ENCODE measurements around the gene SMAD3.

SMAD3 gene

DNA sequence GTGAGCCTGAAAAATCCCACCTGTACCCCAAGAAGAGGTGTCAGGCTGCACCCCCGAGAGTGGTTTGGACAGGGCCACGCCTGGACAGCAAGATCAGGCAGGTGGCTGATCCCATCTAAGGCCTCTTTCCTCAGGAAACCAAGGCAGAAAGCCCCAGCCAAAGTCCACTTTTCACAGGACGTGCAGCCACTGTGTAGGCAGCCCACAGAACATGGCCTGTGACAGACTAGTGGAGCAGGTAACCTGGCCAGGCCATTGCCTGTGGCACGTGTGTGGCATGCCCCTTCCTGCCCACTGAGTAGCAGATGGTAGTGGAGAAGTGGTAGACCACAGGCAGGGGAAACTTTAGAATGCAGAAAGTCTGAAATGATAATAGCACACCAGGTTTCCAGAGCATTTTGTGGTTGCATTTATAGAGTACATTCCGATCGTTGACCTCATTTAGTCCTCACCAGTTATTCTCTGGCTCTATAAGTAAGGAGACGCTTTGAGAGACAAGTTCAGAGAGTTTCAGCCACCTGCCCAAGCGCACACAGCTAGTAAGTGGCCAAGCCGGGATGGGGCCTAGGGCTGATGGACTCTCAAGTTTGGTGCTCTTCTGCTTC is 120.3 kb downstream of the SMAD3 start:
- no peak for DNase-seq

DNA sequence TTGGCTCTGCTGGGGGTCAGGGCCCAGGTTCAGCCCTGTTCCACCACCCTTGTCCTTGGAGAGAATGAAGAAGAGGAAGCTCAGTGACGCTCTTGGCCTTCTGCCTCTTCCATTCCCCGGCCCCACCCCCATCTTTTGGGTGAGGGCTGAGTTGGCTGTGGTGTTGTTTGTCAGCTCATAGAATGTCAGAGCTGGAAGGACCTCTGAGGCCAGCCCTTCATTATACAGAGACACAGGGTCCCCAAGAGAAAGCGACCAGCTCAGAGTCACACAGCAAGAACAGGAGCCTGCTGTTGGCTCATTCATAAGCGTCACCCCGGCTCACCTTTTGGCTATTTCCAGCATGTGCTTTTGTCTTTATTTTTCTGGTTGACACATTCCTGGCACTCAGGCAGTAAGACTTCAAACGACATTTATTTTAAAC is 120.8 kb downstream of the SMAD3 start:
- DNase-seq = no peak

DNA sequence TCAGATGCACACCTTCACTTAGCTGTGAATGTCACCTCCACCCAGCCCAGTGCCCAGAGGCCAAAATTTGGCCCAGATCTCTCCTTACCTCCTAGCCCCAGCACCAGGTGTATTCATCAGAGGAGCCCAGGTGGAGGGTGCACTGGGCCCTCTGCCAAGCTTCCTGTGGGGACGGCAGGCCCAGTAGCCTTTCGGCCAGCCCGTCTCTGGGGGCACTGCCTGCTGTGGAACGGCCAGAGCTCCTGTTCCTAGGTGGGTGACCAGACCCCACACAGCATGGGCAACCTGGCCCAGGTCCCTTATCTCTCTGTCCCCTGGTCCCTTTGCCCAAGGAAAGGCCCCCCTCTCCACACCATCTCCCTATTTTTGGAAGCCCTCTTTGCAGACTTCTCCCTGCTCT is 121.3 kb downstream of the SMAD3 start:
- no peak for DNase-seq

DNA sequence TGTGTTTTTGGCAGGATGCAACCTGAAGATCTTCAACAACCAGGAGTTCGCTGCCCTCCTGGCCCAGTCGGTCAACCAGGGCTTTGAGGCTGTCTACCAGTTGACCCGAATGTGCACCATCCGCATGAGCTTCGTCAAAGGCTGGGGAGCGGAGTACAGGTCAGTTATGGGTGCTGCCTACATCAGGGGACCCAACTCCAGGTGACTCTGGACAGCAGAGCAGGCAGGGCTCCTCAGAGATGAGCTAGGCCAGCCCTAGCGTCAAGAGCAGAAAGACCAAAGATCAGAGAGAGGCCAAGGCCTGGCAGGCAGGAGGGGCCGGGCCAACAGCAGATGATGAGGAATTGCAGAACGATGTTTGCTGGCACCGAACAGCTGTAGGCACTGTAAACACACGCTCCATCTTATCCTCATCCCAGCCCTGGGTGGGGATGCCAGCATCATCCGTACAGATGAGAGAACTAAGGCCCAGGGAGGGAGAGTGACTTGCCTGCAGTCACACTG is 122.0 kb downstream of the SMAD3 start:
- no peak for DNase-seq

DNA sequence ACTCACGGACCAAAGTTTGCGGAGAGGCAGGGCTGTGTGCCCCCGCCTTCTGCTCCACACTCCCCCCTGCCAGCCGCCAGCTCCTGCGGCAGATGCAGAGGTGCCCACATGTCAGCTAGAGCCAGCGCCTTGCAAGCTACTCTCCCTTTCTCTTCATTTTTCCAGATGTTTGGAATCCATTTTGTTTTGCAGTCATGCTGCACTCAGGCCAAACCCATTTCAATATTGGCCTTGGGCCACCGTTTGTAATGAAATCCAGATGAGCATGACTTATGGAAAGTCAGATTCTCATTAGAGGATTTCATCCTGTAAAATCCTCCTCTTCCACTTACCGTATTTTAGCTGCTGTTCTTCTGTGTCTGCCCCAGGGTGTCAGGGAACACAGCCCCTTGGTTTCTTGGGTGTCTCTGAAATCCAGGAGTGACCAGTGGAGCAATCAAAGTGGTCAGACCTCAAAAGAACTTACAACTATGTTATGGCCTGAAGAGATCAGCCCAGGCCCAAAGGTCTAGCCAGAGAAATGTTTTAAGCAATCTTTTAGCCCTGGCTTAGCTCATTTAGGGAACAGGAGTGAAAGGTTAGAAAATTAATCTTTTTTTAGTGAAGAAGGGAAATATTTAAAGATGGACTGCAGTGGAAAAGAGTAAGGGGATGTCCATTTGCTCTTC is 123.3 kb downstream of the SMAD3 start:
- DNase-seq = no peak

DNA sequence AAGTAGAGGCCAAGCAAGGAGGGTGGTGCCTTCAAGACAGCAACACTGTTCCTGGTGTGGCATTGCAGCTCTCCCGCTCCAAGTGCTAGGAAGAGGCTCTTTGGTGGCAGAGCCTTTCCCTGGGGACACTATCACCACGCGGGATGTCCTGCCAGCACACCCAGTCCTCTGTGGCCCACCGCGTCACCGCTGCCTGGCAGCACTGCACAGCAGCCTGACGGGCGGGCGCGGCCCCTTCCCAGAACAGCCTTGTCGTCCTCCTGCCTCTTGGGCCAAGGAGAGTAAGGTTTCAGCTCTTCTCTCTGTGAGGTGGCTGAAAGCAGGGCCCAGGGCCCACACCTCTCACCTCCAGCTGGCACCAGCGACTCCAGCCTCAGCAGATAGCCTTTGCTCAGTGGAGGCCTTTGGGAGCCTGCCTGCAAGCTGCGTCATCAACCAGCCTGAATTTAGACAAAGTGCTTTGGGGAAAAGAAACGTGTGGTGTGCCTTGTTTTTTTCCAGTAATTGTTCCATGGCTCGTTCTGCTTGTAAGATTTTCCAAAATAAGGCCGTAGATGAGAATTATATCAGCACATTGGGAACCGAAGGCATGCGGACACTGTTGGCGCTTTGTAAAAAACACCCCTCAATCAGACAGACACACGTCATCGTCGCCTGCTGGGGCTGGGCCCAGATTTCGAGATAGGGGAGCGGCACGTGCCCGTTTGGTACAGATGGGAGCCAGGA is 124.1 kb downstream of the SMAD3 start:
- DNase-seq = no peak

DNA sequence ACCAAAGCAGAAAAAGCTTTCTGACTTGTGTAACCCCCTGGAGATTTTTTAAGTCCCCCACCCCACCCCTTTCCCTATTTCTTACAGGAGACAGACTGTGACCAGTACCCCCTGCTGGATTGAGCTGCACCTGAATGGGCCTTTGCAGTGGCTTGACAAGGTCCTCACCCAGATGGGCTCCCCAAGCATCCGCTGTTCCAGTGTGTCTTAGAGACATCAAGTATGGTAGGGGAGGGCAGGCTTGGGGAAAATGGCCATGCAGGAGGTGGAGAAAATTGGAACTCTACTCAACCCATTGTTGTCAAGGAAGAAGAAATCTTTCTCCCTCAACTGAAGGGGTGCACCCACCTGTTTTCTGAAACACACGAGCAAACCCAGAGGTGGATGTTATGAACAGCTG is 124.9 kb downstream of the SMAD3 start:
- DNase-seq = no peak

DNA sequence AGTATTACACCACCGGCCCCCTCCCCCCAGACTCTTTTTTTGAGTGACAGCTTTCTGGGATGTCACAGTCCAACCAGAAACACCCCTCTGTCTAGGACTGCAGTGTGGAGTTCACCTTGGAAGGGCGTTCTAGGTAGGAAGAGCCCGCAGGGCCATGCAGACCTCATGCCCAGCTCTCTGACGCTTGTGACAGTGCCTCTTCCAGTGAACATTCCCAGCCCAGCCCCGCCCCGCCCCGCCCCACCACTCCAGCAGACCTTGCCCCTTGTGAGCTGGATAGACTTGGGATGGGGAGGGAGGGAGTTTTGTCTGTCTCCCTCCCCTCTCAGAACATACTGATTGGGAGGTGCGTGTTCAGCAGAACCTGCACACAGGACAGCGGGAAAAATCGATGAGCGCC is 125.4 kb downstream of the SMAD3 start:
- no peak for DNase-seq

DNA sequence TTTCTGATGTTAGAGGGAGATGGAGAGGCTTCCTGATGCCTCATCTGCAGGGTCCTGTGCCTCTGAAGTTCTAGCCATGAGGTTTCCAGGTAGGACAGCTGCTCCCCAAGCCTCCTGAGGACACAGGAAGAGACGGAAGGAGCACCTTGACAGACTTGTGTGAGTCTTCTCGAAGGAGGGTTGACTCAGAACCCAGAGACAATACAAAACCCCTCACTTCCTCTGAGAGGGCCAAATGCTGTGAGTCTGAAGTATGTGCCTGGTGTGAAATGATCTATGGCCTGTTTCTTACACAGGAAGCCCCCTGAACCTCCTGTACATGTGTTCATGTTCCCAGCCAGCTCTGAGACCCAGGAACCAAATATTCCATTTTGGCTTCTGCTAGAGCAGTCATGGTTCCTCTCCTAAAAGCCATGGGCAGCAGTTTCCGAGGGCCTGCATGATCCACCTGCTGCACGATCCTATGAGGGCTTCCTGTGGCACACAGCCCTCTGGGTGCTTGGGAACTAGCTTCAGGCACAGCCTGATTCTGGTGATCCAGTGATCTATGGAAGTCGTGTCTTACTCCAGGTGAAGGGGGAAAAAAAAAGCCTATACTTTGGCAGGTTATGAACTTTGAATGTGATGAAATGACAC is 126.9 kb downstream of the SMAD3 start:
- no peak for DNase-seq

DNA sequence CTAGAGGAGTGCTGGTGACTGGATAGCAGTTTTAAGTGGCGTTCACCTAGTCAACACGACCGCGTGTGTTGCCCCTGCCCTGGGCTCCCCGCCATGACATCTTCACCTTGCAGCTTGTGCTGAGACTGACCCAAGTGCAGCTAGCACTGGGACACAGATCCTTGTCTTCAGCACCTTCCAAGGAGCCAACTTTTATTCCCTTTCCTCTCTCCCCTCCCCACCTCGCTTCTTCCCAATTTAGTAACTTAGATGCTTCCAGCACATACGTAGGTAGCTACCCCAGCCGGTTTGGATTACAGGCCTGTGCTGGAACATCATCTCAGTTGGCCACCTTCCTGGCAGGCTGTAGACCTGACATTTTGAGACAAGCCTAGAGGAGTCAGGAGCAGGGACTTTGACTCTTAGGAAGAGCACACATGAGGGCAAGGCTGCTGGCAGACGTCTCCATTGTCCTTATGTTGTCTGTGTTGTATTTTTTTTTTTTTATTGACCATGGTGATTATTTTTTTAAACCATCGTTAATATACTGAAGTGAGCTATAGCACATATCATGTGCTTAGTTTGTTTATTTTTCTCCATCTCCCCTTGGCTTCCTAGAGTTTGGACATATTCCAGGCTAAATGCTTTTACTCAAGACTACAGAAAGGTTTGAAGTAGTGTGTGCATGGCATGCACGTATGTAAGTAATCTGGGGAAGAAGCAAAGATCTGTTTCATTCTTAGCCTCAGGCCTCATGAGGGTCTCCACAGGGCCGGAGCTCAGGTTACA is 128.0 kb downstream of the SMAD3 start:
- DNase-seq = no peak

DNA sequence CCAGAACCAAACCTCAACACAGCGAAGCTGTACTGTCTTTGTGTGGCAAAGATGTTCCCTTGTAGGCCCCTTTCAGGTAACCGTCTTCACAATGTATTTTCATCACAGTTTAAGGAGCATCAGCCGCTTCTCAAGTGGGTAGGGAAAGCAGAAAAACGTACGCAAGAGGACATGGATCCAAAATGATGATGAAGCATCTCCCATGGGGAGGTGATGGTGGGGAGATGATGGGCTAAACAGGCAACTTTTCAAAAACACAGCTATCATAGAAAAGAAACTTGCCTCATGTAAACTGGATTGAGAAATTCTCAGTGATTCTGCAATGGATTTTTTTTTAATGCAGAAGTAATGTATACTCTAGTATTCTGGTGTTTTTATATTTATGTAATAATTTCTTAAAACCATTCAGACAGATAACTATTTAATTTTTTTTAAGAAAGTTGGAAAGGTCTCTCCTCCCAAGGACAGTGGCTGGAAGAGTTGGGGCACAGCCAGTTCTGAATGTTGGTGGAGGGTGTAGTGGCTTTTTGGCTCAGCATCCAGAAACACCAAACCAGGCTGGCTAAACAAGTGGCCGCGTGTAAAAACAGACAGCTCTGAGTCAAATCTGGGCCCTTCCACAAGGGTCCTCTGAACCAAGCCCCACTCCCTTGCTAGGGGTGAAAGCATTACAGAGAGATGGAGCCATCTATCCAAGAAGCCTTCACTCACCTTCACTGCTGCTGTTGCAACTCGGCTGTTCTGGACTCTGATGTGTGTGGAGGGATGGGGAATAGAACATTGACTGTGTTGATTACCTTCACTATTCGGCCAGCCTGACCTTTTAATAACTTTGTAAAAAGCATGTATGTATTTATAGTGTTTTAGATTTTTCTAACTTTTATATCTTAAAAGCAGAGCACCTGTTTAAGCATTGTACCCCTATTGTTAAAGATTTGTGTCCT is 129.0 kb downstream of the SMAD3 start:
- no peak for DNase-seq

DNA sequence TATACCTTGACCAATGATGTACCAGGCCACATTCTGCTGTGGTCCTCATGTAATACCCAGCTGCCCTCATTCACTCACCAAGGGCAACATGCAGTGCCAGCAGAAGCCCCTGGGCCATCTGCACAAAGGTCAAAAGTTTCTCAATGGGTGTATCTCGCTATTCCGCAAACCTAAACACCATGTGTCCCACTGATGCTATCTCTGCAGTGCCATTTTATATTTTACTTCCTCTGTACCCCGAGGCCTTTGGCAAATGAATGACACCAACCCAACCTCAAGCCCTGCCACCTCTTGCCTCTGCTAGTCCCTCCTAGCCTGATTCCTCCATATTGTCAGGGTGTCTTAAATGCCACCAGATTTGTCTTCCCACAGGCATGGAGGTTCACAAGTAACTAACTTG is 129.9 kb downstream of the SMAD3 start:
- no peak for DNase-seq

DNA sequence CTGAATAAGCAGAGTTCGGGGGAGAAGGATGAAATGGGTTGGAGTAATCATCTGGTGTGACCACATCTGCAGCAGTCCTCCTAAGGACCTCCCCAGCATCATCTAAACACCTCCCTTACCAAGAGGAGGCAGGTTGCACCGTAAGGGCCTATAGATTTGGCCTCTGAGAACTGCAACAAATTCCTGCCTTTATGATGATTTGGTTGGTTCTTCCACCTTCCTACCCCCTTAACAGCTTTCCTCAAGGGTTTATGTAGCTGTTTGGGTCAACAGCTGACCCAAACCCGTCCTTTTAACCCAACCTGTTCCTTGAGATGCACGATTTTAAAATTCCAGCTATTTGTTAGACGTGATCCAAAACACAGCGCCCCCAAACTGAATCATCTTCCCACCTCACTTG is 130.8 kb downstream of the SMAD3 start:
- no peak for DNase-seq

DNA sequence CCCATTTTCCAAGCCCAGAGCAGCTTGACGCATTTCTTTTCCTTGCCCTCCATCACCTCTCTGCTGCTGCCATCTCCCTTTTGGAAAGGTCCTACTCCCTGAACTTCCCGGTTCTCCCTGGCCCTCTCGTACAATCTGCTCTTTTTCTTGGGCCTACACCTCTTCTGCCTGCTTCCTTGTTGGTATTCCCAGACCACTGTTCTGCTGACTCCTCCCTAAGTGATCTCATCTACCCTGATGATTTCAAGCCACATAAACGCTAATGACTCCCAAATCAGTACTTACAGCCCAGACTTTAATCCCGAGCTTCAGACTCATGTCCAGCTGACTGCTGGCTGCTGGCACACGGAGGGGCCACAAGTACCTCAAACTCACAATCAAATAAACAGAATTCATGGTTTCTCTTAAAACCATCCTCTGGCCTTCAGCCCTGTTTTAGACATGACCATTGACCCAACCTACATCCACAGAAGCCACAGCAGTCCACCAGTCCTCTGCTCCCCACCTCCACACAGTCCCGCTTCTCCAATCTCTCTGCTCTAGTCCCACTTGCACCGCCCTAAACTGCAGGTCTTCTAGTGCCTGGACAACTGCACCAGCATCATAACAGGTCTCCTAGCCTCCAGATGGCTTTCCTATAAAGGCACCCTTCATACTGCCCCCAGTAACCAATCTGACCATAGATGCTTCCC is 131.4 kb downstream of the SMAD3 start:
- no peak for DNase-seq

DNA sequence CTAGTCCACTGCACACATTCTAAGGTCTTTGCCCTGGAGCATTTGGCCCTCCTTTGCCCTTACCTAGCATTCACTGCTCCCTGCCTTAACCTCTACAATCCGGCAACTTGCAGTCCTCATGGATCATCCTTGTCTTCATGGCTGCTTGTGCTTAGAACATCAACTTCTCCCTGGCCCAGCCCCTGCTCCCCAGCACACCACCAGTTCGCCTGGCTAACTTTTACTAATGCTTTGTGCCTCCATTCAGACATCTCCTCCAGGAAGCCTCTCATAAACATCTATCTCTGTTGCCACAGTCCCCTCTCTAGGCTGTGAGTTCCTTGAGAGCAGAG is 131.9 kb downstream of the SMAD3 start:
- DNase-seq = no peak

DNA sequence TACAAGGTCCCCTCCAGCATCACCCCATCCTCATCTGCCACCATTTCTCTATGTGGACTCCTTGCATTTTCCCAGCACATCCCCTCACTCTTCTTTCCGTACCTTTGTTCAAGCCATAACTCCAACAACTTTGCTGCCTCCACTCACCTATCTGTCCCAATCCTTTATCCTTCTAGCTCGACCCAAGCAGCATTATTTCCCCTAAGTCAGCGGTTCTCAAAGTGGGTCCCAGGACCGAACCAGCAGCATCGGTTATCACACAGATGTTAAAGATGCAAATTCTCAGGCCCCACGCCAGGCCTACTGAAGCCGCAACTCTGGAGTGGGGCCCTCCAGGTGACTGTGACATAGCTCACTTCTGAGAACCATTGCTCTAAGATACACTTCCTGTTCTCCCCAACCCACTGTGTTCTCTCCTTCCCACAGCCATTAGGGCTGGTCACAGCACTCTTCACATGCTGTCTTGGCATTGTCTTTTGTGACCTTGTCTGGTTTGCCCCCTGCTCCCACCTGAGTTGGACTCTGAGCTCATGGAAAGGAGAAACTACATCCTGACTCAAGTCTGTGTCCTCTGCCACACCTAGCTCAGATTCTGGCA is 132.9 kb downstream of the SMAD3 start:
- no peak for DNase-seq

DNA sequence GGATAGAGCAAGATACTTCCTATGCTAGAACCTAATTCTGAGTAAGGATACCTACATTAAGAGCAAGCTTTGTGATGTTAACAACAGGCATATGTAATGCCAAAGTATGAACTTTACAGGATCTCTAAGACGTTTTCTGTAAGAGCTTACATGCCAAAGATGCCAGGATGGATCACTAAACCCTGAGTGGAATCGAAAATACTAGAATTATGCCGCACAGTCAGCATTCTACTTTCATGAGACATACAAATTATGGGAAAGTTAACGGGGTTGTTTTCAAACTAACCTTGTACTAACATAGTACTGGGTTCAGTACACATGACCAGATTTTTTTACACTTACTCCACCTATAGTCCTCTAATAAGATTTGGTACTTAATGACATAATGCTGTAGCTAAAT is 134.0 kb downstream of the SMAD3 start:
- DNase-seq = no peak

DNA sequence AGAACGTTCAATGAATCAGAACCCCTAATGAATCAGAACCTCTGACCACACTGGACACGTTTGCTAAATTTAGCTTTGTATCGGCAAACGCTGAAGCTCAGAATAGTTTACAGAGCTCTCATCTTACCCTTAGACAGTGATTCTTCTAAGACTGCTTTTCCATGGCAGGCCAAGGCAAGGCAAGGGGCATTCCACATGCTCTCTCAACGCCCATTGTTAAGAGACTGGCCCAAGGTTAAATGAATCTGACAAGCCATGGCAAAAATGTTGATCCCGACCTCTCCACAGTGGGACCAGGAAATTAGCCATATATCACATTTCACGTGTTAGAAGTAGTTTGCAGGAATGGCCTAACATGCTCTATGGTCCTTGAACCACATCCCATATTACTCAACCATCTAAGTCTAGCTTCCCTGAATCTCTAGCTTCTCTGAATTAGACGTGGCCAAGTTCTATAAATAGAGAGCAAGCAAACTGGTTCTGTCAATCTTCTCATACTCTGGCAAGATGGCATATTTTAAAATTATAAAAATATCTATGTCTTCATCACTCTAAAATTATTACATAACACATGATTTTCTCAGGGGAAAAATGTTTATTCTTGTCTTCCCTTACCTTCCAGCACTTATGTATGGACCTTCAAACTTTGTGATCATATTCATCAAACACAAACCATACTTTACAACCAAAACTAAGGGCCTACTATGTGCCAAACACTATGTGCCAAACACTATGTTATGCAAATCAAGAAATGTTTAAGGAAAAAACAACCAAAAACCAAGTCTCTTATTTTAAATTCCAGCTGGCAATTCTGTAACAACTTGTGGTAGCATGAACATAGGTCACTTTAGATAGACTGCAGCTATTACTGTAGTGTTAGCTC is 134.7 kb downstream of the SMAD3 start:
- DNase-seq = no peak

DNA sequence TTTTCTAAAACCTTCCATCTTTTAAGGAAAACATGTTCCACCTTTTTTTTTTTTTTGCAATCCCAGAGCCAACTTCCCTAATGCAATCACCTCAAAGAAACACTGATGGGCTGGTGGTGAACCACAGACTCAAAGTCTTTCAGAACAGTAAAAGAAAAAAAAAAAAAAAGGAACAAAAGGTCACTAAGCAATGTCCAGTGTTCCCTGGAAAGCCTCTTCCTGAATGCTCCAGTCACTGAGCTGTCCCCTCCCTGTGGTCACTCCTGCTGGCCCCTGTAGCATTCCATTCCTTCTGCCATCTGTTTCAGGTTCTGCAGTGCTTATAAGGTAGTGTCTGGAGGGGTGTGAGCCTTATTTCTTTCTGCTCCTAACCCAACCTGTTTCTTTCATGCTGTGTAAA is 135.7 kb downstream of the SMAD3 start:
- DNase-seq = no peak

DNA sequence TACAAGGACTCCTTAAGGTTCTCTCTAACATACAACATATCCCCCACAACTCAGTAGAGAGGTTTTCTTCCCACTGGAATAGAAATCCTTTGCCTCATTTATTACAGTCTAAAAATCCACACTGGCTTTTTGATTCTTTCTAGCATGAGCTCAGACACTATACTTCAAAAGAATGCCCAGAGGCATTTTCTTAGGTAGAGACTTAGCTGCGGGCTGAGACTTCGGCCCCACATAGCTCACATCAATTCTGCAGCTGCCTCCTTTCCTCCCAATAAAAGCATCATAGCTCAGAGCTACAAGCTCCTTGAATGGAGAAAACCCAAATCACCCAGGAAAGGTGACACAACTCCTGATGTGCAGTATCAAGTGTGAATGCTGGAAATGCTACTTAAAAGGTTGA is 136.7 kb downstream of the SMAD3 start:
- no peak for DNase-seq
